ENCODE results near the gene SLC5A10. TPM values are rescaled to one million over a fixed set of nuclear protein-coding genes. Genes with fewer than 3 reads are reported as not detected.

The SLC5A10 gene
- total RNA-seq, 2 experiments from 2014 or later = not detected

DNA sequence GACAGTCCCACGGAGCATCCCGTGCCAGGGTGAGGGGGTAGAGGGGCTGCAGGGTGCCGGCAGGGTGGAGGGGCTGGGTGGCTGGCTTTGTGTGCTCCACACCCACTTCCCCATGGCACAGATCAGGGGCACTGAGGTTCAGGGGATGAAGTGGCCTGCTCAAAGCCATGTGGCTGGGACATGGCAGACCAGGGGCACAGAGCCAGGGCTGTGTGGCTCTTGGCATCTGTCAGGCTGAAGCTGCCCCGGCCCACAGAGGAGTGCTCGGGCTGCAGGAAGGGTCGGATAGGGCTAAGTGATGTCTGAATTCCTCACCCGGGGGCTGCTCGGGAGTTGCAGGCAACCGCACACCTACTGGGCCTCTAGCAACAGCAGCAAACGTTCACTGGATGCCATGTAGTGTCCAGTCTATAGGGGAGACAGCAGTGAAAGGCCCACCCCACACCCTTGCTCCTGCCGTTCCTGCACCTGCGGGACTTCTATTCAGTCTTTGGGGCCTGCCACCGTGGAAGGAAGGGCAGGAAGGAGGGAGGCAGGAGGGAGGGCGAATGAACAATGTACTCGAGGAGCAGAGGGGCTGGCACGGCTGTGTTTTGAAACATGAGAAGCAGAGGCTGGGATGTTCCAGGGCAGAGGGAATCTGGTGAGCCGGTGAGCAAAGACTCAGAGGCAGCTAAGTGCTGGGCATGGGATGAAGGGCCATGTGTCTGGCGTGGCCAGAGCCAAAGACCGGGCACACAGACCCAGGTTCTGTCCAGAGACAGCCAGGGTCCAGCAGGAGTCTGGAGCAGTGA lies 15.1 kb downstream of the SLC5A10 start:
- Mint-ChIP-seq H3K9me3 (no peaks in the 10 kb centered on the region), H3K27ac (no peak overlapping the region)
- POLR2A ChIA-PET = no interaction called here

DNA sequence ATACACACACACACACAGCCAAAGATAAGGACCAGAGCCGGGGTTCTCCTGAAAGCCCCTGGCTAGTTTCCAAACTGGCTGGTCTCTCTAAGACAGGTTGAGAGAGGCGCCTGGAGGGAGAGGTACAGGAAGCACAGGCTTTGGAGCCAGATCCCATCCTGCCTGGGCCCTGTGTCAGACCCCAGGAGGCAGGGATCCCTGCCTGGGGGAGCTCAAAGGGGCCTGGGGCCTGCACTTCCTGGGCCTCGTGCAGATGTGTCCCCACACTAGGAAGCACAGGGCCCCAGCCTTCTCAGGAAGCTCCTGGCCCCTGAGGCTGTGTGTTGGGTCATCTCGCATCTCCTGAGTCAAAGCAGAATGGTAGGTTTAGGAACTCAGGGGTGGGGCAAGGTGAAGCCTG lies 16.0 kb downstream of the SLC5A10 start:
- Mint-ChIP-seq H3K36me3 (ENCODE audit: low read depth) (peaks cover 6% of the 10 kb centered on the region), H3K4me1 (ENCODE audit: low read depth) (peaks cover 14% of the 10 kb centered on the region), H3K4me3 (no peak overlapping the region), H3K27ac (no peak overlapping the region), H3K27me3 (no peaks in the 10 kb centered on the region), H3K9me3 (no peaks in the 10 kb centered on the region)
- intact Hi-C loops (cut with DNase I, micrococcal nuclease) = loop anchor here in 1 of 2 experiments (5.0 kb wide), 1 partner anchor 39 kb away; no protein-coding TSS in a partner anchor
- Histone ChIP-seq H3K27ac (ENCODE audit: low read depth in 1 of 2, low read length in 2 of 2) (no peak overlapping the region), H3K4me1 (ENCODE audit: insufficient read depth, low read length) (peaks cover 19% of the 10 kb centered on the region), H3K36me3 (ENCODE audit: insufficient read depth, low read length) (peaks cover 3% of the 10 kb centered on the region), H3K4me3 (ENCODE audit: low read length) (no peak overlapping the region), H3K9me3 (ENCODE audit: control insufficient read depth in 1 of 2, insufficient read depth in 1 of 2, low read length in 2 of 2) (no peaks in the 10 kb centered on the region), H3K27me3 (ENCODE audit: control insufficient read depth in 1 of 2, insufficient read depth in 2 of 2, low read length in 2 of 2) (no peaks in the 10 kb centered on the region)
- ChIA-PET CTCF (no interaction called here), POLR2A (no interaction called here)
- DNase-seq (no peak), ATAC-seq (ENCODE audit: poor library complexity) (no peak)
- TF ChIP-seq, protein P1, sequence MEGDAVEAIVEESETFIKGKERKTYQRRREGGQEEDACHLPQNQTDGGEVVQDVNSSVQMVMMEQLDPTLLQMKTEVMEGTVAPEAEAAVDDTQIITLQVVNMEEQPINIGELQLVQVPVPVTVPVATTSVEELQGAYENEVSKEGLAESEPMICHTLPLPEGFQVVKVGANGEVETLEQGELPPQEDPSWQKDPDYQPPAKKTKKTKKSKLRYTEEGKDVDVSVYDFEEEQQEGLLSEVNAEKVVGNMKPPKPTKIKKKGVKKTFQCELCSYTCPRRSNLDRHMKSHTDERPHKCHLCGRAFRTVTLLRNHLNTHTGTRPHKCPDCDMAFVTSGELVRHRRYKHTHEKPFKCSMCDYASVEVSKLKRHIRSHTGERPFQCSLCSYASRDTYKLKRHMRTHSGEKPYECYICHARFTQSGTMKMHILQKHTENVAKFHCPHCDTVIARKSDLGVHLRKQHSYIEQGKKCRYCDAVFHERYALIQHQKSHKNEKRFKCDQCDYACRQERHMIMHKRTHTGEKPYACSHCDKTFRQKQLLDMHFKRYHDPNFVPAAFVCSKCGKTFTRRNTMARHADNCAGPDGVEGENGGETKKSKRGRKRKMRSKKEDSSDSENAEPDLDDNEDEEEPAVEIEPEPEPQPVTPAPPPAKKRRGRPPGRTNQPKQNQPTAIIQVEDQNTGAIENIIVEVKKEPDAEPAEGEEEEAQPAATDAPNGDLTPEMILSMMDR (IDR thresholded peaks at IDR 0.05) = no peak

More for the DNA sequence above, 15.1 kb downstream of the SLC5A10 start:
- peaks cover 6% of the 10 kb centered on the region for H3K36me3 Mint-ChIP-seq (ENCODE audit: low read depth)
- no peak for DNase-seq
- intact Hi-C loops (cut with DNase I, micrococcal nuclease) = loop anchor here in 1 of 2 experiments (5.0 kb wide), 1 partner anchor 40 kb away; no protein-coding TSS in a partner anchor
- H3K4me3 ChIP-seq (ENCODE audit: low read length) = no peak overlapping the region
- CTCF ChIA-PET = interaction anchor here (0.5 kb wide), 1 partner anchor 86 kb away, joined by 3 read pairs; no protein-coding TSS in a partner anchor
- no peaks in the 10 kb centered on the region for H3K27me3 ChIP-seq (ENCODE audit: control insufficient read depth in 1 of 2, insufficient read depth in 2 of 2, low read length in 2 of 2)
- peaks cover 14% of the 10 kb centered on the region for H3K4me1 Mint-ChIP-seq (ENCODE audit: low read depth)
- H3K27me3 Mint-ChIP-seq = no peaks in the 10 kb centered on the region
- H3K27ac ChIP-seq (ENCODE audit: low read depth in 1 of 2, low read length in 2 of 2) = no peak overlapping the region
- H3K4me3 Mint-ChIP-seq = no peak overlapping the region
- peaks cover 19% of the 10 kb centered on the region for H3K4me1 ChIP-seq (ENCODE audit: insufficient read depth, low read length)
- no peaks in the 10 kb centered on the region for H3K9me3 ChIP-seq (ENCODE audit: control insufficient read depth in 1 of 2, insufficient read depth in 1 of 2, low read length in 2 of 2)
- no peak for ATAC-seq (ENCODE audit: poor library complexity)
- peaks cover 2% of the 10 kb centered on the region for H3K36me3 ChIP-seq (ENCODE audit: insufficient read depth, low read length)
- TF ChIP-seq, protein P1 (IDR thresholded peaks at IDR 0.05) = no peak

DNA sequence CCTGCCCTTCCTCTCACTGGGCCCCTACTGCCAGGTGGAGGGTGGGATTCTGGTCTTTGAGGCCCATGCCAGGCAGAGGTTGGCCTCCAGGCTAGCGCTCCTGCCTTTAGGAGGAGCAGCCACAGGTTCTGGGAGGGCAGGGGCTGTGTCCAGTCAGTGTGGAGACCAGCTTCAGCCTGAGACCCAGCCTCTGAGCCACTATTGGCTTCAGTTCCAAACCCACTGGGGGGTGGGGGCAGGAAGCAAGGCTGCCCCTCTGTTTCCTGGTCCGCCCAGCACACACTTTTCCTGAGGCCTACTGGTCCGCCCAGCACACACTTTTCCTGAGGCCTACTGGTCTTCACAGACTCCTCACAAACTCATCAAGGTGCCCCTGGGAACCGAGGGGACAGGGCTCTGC lies 16.4 kb downstream of the SLC5A10 start:
- ATAC-seq (ENCODE audit: poor library complexity) (no peak), DNase-seq (no peak)
- TF ChIP-seq, protein P1 (IDR thresholded peaks at IDR 0.05) = no peak
- Mint-ChIP-seq H3K27me3 (no peaks in the 10 kb centered on the region), H3K27ac (no peak overlapping the region), H3K4me3 (no peak overlapping the region), H3K9me3 (no peaks in the 10 kb centered on the region), H3K4me1 (ENCODE audit: low read depth) (peaks cover 14% of the 10 kb centered on the region), H3K36me3 (ENCODE audit: low read depth) (peaks cover 6% of the 10 kb centered on the region)
- Histone ChIP-seq H3K9me3 (ENCODE audit: control insufficient read depth in 1 of 2, insufficient read depth in 1 of 2, low read length in 2 of 2) (no peaks in the 10 kb centered on the region), H3K27me3 (ENCODE audit: control insufficient read depth in 1 of 2, insufficient read depth in 2 of 2, low read length in 2 of 2) (no peaks in the 10 kb centered on the region), H3K4me3 (ENCODE audit: low read length) (no peak overlapping the region), H3K4me1 (ENCODE audit: insufficient read depth, low read length) (peaks cover 19% of the 10 kb centered on the region), H3K27ac (ENCODE audit: low read depth in 1 of 2, low read length in 2 of 2) (no peak overlapping the region), H3K36me3 (ENCODE audit: insufficient read depth, low read length) (peaks cover 3% of the 10 kb centered on the region)
- ChIA-PET POLR2A (no interaction called here), CTCF (no interaction called here)
- intact Hi-C loops (cut with DNase I, micrococcal nuclease) = loop anchor here in 1 of 2 experiments (5.0 kb wide), 1 partner anchor 39 kb away; no protein-coding TSS in a partner anchor
